HepG2 (cell line): ENCODE measurements around the gene UNC93A. TPM values are rescaled to one million over a fixed set of nuclear protein-coding genes. Genes with fewer than 3 reads are reported as not detected.

Experiments used
- JARID2 ChIP-seq: sonication (generic); formaldehyde crosslinking; IDR thresholded peaks from 2 replicates; pipeline ENCODE4 v1.8.1; 2023; ENCODE audit warnings: missing genetic modification reagents, inconsistent platforms; ENCODE audit not compliant: insufficient replicate concordance
- NFE2 ChIP-seq: sonication (generic); formaldehyde crosslinking; IDR thresholded peaks from 2 replicates; pipeline ENCODE4 v1.4.0; 2020; ENCODE audit warnings: missing genetic modification reagents
- NFYB ChIP-seq: sonication (generic); formaldehyde crosslinking; IDR thresholded peaks from 2 replicates; pipeline ENCODE4 v1.4.0; 2020; ENCODE audit warnings: missing genetic modification reagents
- PPARG ChIP-seq: conservative IDR thresholded peaks from 2 replicates; pipeline ENCODE4 v1.6.1; 2016; ENCODE audit warnings: missing biosample characterization, missing genetic modification reagents
- RAD51 ChIP-seq: fragments of 450-650 bp; IDR thresholded peaks from 2 replicates; pipeline ENCODE4 v1.6.1; 2016; ENCODE audit warnings: borderline replicate concordance
- ZNF709 ChIP-seq: sonication (generic); formaldehyde crosslinking; IDR thresholded peaks from 2 replicates; pipeline ENCODE4 v1.5.0; 2020; ENCODE audit warnings: mild to moderate bottlenecking, missing genetic modification reagents
- ZNF761 ChIP-seq: sonication (generic); formaldehyde crosslinking; conservative IDR thresholded peaks from 2 replicates; pipeline ENCODE4 v1.4.0; 2020; ENCODE audit warnings: mild to moderate bottlenecking, missing genetic modification reagents
- ZNF83 ChIP-seq: sonication (generic); formaldehyde crosslinking; IDR thresholded peaks from 2 replicates; pipeline ENCODE4 v1.4.0; 2020; ENCODE audit warnings: missing genetic modification reagents, mild to moderate bottlenecking, borderline replicate concordance
- ZNF891 ChIP-seq: sonication (generic); formaldehyde crosslinking; IDR thresholded peaks from 2 replicates; pipeline ENCODE4 v1.5.0; 2020; ENCODE audit warnings: mild to moderate bottlenecking, missing genetic modification reagents
- polyA plus RNA-seq, 8 experiments: library from polyadenylated mRNA; depleted of rRNA in 3 of 8; stranded (reverse) in 7 of 8; unstranded in 1 of 8; fragments of >200 nt; fragmentation: Illumina TruSeq in 4 of 8; extraction: Trizol in 4 of 8; gene quantifications; 2 replicates each; pipeline versions ENCODE4 v1.2.1 to v1.2.3, GENCODE V29; 2011 to 2016; ENCODE audit warnings: low read depth in 4 of 8, missing spikeins in 1 of 8, mixed read lengths in 1 of 8; ENCODE audit not compliant: insufficient read depth in 1 of 8
- total RNA-seq, 5 experiments: library from RNA; depleted of rRNA; stranded (reverse); fragments of >200 nt; fragmentation: Illumina TruSeq; extraction: Trizol; gene quantifications; 2 replicates each; pipeline ENCODE4 v1.2.3, GENCODE V29; 2016; ENCODE audit warnings: low read depth in 1 of 5
- TF ChIP-seq, protein P1 (sequence below): IDR thresholded peaks from 2 replicates; pipeline ENCODE4 v1.6.1; 2016; ENCODE audit warnings: low read depth, missing genetic modification reagents, missing compliant biosample characterization
- TF ChIP-seq, protein P2 (sequence below): sonication (generic); formaldehyde crosslinking; IDR thresholded peaks from 2 replicates; pipeline ENCODE4 v1.5.1; 2020; ENCODE audit warnings: missing genetic modification reagents, mild to moderate bottlenecking, borderline replicate concordance
- TF ChIP-seq, protein P3 (sequence below), 2 experiments: sonication (generic) in 1 of 2; formaldehyde crosslinking in 1 of 2; IDR thresholded peaks; 2 replicates each; pipeline versions ENCODE4 v1.4.0 to v1.6.1; 2018 to 2020; ENCODE audit warnings: missing genetic modification reagents in 2 of 2, borderline replicate concordance in 1 of 2, low read depth in 1 of 2, mild to moderate bottlenecking in 1 of 2, missing biosample characterization in 1 of 2
- TF ChIP-seq, protein P4 (sequence below): sonication (generic); formaldehyde crosslinking; IDR thresholded peaks from 2 replicates; pipeline ENCODE4 v1.4.0; 2020; ENCODE audit warnings: missing genetic modification reagents
- TF ChIP-seq, protein P5 (sequence below): sonication (generic); formaldehyde crosslinking; IDR thresholded peaks from 2 replicates; pipeline ENCODE4 v1.9.0; 2021; ENCODE audit warnings: missing genetic modification reagents, borderline replicate concordance

Gene UNC93A
- total and polyA plus RNA-seq, 2 of the 13 experiments (the other 11 are each of a cell fraction or from before 2014, with no cell fraction given), result 11.0 to 42.7 TPM

DNA sequence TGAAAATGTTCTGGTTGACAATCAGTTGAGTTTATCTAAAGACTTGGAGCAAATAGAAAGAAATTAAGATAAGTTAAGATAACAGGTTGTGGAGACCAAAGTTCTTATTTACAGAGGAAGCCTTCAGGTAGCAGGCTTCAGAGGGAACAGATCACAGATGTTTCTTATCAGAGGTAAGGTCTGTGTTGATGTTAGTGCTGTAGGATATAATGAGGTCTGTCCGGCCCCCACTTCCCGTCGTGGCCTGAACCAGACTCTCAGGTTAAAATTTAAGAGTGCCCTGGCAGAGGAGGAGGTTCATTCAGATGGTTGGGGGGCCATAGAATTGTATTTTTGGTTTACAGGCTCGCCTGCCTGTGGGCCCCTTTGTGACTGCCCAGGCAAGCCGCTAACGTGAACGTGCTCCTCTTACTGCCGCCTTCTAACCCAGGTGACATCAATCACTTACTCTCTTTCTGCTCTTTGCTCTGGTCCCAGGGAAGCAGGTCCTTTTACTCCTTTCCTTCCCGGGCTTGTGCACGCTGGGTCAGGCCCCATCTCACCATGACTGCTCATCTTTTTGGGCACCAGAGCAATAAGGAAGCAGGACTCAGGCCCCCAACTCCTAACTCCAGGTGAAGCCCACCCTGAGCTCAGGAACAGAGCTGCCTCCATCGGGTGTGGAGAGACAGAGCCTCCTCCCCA is 18.3 kb upstream of the UNC93A start (continued):
- TF ChIP-seq, protein P1, sequence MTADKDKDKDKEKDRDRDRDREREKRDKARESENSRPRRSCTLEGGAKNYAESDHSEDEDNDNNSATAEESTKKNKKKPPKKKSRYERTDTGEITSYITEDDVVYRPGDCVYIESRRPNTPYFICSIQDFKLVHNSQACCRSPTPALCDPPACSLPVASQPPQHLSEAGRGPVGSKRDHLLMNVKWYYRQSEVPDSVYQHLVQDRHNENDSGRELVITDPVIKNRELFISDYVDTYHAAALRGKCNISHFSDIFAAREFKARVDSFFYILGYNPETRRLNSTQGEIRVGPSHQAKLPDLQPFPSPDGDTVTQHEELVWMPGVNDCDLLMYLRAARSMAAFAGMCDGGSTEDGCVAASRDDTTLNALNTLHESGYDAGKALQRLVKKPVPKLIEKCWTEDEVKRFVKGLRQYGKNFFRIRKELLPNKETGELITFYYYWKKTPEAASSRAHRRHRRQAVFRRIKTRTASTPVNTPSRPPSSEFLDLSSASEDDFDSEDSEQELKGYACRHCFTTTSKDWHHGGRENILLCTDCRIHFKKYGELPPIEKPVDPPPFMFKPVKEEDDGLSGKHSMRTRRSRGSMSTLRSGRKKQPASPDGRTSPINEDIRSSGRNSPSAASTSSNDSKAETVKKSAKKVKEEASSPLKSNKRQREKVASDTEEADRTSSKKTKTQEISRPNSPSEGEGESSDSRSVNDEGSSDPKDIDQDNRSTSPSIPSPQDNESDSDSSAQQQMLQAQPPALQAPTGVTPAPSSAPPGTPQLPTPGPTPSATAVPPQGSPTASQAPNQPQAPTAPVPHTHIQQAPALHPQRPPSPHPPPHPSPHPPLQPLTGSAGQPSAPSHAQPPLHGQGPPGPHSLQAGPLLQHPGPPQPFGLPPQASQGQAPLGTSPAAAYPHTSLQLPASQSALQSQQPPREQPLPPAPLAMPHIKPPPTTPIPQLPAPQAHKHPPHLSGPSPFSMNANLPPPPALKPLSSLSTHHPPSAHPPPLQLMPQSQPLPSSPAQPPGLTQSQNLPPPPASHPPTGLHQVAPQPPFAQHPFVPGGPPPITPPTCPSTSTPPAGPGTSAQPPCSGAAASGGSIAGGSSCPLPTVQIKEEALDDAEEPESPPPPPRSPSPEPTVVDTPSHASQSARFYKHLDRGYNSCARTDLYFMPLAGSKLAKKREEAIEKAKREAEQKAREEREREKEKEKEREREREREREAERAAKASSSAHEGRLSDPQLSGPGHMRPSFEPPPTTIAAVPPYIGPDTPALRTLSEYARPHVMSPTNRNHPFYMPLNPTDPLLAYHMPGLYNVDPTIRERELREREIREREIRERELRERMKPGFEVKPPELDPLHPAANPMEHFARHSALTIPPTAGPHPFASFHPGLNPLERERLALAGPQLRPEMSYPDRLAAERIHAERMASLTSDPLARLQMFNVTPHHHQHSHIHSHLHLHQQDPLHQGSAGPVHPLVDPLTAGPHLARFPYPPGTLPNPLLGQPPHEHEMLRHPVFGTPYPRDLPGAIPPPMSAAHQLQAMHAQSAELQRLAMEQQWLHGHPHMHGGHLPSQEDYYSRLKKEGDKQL (CRISPR knock-in tag), result no peak
- TF ChIP-seq, protein P2, sequence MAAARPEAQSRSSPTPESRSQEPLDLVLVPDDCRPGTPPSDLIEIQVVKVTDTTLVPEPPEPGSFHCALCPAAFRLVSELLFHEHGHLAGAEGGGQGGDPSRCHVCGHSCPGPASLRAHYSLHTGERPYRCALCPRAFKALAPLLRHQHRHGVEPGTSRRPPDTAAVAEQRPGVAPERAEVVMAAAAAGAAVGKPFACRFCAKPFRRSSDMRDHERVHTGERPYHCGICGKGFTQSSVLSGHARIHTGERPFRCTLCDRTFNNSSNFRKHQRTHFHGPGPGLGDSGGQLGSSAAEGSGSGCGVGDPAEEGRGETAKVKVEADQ, result no peak
- TF ChIP-seq, protein P3, sequence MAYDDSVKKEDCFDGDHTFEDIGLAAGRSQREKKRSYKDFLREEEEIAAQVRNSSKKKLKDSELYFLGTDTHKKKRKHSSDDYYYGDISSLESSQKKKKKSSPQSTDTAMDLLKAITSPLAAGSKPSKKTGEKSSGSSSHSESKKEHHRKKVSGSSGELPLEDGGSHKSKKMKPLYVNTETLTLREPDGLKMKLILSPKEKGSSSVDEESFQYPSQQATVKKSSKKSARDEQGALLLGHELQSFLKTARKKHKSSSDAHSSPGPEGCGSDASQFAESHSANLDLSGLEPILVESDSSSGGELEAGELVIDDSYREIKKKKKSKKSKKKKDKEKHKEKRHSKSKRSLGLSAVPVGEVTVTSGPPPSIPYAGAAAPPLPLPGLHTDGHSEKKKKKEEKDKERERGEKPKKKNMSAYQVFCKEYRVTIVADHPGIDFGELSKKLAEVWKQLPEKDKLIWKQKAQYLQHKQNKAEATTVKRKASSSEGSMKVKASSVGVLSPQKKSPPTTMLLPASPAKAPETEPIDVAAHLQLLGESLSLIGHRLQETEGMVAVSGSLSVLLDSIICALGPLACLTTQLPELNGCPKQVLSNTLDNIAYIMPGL (CRISPR knock-in tag; IDR thresholded peaks at IDR 0.05; ENCODE audit: borderline replicate concordance in 1 of 2, low read depth in 1 of 2), result no peak
- TF ChIP-seq NFYB (CRISPR knock-in tag) (no peak), NFE2 (CRISPR knock-in tag) (no peak), JARID2 (no peak), ZNF761 (CRISPR knock-in tag) (no peak), ZNF709 (CRISPR knock-in tag) (no peak), ZNF891 (CRISPR knock-in tag) (0 out of 2 replicates have a peak, but pooled peaks have one; percentile 19), ZNF83 (no peak), RAD51 (no peak), PPARG (CRISPR knock-in tag) (no peak)
- TF ChIP-seq, protein P4, sequence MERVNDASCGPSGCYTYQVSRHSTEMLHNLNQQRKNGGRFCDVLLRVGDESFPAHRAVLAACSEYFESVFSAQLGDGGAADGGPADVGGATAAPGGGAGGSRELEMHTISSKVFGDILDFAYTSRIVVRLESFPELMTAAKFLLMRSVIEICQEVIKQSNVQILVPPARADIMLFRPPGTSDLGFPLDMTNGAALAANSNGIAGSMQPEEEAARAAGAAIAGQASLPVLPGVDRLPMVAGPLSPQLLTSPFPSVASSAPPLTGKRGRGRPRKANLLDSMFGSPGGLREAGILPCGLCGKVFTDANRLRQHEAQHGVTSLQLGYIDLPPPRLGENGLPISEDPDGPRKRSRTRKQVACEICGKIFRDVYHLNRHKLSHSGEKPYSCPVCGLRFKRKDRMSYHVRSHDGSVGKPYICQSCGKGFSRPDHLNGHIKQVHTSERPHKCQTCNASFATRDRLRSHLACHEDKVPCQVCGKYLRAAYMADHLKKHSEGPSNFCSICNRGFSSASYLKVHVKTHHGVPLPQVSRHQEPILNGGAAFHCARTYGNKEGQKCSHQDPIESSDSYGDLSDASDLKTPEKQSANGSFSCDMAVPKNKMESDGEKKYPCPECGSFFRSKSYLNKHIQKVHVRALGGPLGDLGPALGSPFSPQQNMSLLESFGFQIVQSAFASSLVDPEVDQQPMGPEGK (CRISPR knock-in tag), result peak; percentile 42
- TF ChIP-seq, protein P5, sequence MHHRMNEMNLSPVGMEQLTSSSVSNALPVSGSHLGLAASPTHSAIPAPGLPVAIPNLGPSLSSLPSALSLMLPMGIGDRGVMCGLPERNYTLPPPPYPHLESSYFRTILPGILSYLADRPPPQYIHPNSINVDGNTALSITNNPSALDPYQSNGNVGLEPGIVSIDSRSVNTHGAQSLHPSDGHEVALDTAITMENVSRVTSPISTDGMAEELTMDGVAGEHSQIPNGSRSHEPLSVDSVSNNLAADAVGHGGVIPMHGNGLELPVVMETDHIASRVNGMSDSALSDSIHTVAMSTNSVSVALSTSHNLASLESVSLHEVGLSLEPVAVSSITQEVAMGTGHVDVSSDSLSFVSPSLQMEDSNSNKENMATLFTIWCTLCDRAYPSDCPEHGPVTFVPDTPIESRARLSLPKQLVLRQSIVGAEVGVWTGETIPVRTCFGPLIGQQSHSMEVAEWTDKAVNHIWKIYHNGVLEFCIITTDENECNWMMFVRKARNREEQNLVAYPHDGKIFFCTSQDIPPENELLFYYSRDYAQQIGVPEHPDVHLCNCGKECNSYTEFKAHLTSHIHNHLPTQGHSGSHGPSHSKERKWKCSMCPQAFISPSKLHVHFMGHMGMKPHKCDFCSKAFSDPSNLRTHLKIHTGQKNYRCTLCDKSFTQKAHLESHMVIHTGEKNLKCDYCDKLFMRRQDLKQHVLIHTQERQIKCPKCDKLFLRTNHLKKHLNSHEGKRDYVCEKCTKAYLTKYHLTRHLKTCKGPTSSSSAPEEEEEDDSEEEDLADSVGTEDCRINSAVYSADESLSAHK (CRISPR knock-in tag), result no peak
